BLaER1 (cell line): ENCODE results near the gene PTPN4.

Experiments used
- H3K27ac ChIP-seq: shearing (Covaris generic); formaldehyde crosslinking; 2 replicates; pipeline ENCODE4 v1.8.1; 2022
- H3K27me3 ChIP-seq: shearing (Covaris generic); formaldehyde crosslinking; 2 replicates; pipeline ENCODE4 v1.8.1; 2022
- H3K36me3 ChIP-seq: shearing (Covaris generic); formaldehyde crosslinking; 2 replicates; pipeline ENCODE4 v1.8.1; 2022
- H3K4me1 ChIP-seq: shearing (Covaris generic); formaldehyde crosslinking; 2 replicates; pipeline ENCODE4 v1.8.1; 2022
- H3K4me2 ChIP-seq: shearing (Covaris generic); formaldehyde crosslinking; 2 replicates; pipeline ENCODE4 v1.8.1; 2022
- H3K4me3 ChIP-seq: shearing (Covaris generic); formaldehyde crosslinking; 2 replicates; pipeline ENCODE4 v1.8.1; 2022
- H3K9ac ChIP-seq: shearing (Covaris generic); formaldehyde crosslinking; 2 replicates; pipeline ENCODE4 v1.8.1; 2022
- H3K9me3 ChIP-seq: shearing (Covaris generic); formaldehyde crosslinking; 2 replicates; pipeline ENCODE4 v1.8.1; 2022
- H4K20me1 ChIP-seq: shearing (Covaris generic); formaldehyde crosslinking; 2 replicates; pipeline ENCODE4 v1.8.1; 2022
- Cebpa-rat ChIP-seq: shearing (Covaris generic); IDR thresholded peaks from 2 replicates; pipeline ENCODE4 v1.8.1; 2022

PTPN4 gene, protein sequence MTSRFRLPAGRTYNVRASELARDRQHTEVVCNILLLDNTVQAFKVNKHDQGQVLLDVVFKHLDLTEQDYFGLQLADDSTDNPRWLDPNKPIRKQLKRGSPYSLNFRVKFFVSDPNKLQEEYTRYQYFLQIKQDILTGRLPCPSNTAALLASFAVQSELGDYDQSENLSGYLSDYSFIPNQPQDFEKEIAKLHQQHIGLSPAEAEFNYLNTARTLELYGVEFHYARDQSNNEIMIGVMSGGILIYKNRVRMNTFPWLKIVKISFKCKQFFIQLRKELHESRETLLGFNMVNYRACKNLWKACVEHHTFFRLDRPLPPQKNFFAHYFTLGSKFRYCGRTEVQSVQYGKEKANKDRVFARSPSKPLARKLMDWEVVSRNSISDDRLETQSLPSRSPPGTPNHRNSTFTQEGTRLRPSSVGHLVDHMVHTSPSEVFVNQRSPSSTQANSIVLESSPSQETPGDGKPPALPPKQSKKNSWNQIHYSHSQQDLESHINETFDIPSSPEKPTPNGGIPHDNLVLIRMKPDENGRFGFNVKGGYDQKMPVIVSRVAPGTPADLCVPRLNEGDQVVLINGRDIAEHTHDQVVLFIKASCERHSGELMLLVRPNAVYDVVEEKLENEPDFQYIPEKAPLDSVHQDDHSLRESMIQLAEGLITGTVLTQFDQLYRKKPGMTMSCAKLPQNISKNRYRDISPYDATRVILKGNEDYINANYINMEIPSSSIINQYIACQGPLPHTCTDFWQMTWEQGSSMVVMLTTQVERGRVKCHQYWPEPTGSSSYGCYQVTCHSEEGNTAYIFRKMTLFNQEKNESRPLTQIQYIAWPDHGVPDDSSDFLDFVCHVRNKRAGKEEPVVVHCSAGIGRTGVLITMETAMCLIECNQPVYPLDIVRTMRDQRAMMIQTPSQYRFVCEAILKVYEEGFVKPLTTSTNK

DNA sequence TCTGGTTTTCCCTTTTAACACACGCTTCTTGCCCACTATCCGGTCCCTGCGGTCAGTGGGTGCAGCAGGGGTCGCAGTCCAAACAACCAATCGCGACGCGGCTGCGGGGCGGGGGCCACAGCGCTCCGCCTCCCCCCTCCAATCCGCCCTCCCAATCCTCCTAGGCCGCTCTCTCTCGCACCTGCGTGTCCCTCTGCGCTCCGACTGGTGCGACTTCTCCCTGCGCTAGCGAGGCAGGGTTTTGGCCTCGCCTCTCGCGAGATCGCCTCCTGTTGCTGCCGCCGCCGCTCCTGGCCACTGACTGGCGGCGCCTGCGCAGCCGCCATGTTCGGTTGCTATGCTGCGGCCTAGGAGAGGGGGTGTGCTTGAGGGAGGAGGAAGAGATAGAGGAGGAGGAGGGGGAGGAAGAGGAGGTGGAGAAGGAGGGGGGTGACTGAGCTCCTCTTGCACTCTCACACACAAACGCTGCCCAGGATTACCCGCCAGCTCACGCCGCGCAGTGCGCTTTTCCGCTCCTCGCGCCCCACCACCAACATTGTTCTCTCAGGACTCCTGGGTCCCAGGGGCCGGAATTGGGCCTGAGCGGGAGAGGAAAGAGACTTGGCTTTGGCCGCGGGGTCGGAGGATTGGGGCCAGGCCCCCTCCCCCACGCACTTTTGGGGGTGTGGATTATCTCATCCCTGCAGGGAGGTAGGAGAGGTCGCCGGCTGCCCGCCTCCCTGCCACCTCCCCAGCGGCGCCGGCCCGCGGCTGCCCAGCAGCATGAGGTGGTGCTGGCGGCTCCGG lies at the start of gene PTPN4:
Gene PTPN4 (plus strand): TSS at position 472 of the 786 bp plus-strand sequence. CDS start 49,932 bp downstream, outside the sequence.
- H3K4me3 ChIP-seq = peak within 1 kb of the TSS; percentile 93
- no peaks in the 10 kb centered on the region for H3K9me3 ChIP-seq
- H3K4me2 ChIP-seq = peak within 1 kb of the TSS; percentile 90
- H4K20me1 ChIP-seq = peaks cover 17% of the 10 kb centered on the region; the same call in 1 of the 2 replicates
- no peak for TF ChIP-seq Cebpa-rat
- no peaks in the 10 kb centered on the region for H3K36me3 ChIP-seq
- H3K9ac ChIP-seq = peak within 1 kb of the TSS; percentile 89
- peaks cover 39% of the 10 kb centered on the region for H3K4me1 ChIP-seq
- no peaks in the 10 kb centered on the region for H3K27me3 ChIP-seq
- H3K27ac ChIP-seq = peak within 1 kb of the TSS; percentile 91

DNA sequence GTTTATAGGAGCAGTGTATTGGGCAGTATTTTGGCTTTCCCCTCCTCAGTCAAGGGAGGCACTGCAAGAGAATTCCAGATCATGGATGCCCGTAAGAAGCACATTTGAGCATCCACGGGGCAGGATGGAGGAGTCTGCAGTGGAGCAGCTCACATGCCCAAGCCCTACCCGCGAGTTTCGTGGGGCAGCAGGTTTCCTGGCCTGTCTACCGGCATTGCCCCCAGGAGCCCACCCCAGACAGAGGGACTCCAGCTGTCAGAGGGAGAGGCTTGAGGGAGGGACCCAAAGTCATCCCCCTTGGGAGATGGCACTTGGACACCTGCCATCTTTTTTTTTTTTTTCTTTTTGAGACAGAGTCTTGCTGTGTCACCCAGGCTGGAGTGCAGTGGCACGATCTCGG lies 49.4 kb upstream of the PTPN4 start:
- Histone ChIP-seq H3K36me3 (no peaks in the 10 kb centered on the region), H3K4me1 (peaks cover 62% of the 10 kb centered on the region), H3K27me3 (no peaks in the 10 kb centered on the region), H3K27ac (no peak overlapping the region), H3K4me3 (no peak overlapping the region), H3K9me3 (peaks cover 4% of the 10 kb centered on the region), H3K4me2 (peak overlapping the region; percentile 57), H3K9ac (no peak overlapping the region), H4K20me1 (no peaks in the 10 kb centered on the region)
- TF ChIP-seq Cebpa-rat = no peak

DNA sequence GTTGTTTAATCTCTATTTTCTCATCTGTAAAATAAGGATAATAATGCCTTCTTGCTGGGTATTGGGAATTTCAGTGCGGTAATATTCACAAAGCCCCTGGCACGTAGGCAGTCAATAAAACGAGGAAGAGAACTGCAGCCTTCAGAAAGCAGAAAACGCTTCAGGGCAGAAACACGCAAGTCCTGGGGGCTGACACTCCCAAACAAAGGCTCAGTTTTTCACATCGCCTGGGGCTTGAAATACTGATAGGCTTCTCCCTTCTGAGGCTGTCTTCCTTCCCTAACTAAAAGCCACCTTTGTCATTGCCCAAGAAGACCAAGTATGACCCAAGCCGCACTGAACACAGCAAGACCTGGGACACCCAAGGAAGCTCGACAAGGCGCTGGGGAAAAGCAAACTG lies 48.4 kb upstream of the PTPN4 start:
- Histone ChIP-seq H3K36me3 (no peaks in the 10 kb centered on the region), H3K4me1 (peaks cover 52% of the 10 kb centered on the region), H3K9me3 (no peaks in the 10 kb centered on the region), H3K9ac (no peak overlapping the region), H4K20me1 (no peaks in the 10 kb centered on the region), H3K27me3 (no peaks in the 10 kb centered on the region), H3K27ac (no peak overlapping the region), H3K4me2 (no peak overlapping the region), H3K4me3 (no peak overlapping the region)
- TF ChIP-seq Cebpa-rat = no peak

DNA sequence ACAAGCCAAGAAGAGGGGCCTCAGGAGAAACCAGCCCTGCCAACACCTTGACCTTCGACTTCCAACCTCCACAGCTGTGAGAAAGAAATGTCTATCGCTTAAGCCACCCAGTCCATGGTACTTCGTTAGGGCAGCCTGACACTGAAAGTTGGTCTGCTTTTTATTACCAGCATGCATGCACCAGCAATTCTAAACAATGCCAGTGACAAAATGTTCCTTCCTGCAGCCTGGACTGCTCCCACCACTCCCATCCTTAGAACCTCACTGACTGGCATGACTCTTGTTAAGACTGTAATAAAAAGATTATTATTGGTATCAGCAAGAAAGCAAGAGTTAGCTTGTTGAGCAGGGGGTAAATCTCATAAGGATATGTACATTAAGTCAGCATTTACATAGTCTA lies 47.2 kb upstream of the PTPN4 start:
- Histone ChIP-seq H3K4me1 (peaks cover 40% of the 10 kb centered on the region), H3K4me3 (no peak overlapping the region), H3K4me2 (no peak overlapping the region), H3K36me3 (no peaks in the 10 kb centered on the region), H3K27me3 (no peaks in the 10 kb centered on the region), H4K20me1 (no peaks in the 10 kb centered on the region), H3K27ac (no peak overlapping the region), H3K9ac (no peak overlapping the region), H3K9me3 (no peaks in the 10 kb centered on the region)
- TF ChIP-seq Cebpa-rat = no peak

DNA sequence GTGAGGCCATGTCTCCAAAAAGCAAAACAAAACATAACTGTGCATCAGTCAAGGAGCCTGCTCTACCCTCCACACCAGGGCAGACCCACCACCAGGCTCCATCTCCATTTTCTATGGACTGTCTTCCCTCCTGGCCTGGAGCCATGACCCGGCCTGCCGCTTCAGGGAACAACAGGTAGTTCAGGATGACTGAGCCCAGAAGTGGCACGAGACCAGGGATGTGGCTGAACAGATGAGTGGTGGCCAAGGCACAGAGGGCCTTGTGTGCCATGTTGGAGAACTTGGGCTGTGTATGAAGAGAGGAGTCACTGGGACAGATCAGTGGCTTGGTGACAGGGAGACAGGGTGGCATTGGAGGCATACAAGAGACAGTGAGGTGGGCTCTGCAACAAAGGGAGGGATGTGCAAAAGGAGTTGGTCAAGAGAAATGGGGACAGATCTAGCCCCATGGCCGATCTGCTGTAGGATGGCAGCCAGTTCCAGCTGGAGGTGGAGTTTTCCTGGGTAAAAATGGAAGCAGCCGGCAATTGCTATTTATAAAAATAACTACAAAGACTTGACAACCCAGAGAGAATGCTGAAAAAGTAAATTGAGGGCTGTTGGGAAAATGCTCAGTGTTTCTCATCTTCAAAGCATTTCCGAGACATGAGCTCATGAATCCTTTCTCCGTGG lies 45.8 kb upstream of the PTPN4 start:
- no peaks in the 10 kb centered on the region for H3K36me3 ChIP-seq
- no peaks in the 10 kb centered on the region for H4K20me1 ChIP-seq
- peaks cover 27% of the 10 kb centered on the region for H3K4me1 ChIP-seq
- no peak overlapping the region for H3K27ac ChIP-seq
- H3K9ac ChIP-seq = no peak overlapping the region
- H3K27me3 ChIP-seq = no peaks in the 10 kb centered on the region
- no peak overlapping the region for H3K4me2 ChIP-seq
- H3K9me3 ChIP-seq = no peaks in the 10 kb centered on the region
- TF ChIP-seq Cebpa-rat = no peak
- H3K4me3 ChIP-seq = no peak overlapping the region

DNA sequence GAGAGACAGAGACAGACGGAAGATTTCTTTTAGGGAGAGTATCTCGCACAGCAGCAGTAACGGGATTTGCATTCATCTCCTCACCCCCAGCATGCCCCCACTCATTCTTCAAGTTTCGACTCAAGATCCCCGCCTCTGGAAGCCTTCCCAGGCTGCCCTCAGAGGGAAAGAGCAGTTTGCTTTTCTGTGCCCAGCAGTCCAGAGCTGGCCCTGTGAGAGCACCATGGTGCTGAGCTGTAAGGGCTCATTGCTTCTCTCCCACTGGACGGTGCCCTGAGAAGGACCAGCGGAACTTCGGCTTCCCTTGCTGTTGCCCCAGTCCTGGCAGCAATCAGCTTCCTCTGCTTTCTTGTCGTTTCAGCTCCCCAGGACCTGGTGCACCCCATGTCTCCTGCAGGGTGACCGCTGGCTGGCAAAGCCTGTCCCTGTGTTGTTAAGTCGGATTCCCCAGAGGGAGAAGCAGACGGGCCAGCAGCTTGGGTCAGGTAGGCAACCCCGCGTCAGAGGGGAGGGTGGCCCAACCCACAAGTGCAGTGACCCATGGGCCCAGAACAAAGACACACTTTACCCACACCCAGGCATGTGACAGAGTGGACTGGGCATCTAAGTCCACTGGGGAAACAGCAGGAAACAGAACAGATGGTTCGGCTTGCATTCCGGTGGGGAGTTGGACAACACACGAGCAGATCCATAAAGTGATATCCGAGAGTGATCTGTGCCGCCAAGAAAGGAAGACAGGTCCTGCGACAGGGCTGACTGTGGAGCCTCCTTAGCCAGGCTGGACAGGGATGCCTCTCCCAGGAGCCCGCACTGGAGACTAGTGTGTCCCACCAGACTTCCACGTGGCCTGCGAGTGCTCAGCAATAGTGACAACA lies 44.1 kb upstream of the PTPN4 start:
- Histone ChIP-seq H3K36me3 (no peaks in the 10 kb centered on the region), H3K9ac (no peak overlapping the region), H4K20me1 (no peaks in the 10 kb centered on the region), H3K27me3 (no peaks in the 10 kb centered on the region), H3K27ac (no peak overlapping the region), H3K4me2 (no peak overlapping the region), H3K9me3 (no peaks in the 10 kb centered on the region), H3K4me3 (no peak overlapping the region), H3K4me1 (peaks cover 16% of the 10 kb centered on the region)
- TF ChIP-seq Cebpa-rat = no peak

DNA sequence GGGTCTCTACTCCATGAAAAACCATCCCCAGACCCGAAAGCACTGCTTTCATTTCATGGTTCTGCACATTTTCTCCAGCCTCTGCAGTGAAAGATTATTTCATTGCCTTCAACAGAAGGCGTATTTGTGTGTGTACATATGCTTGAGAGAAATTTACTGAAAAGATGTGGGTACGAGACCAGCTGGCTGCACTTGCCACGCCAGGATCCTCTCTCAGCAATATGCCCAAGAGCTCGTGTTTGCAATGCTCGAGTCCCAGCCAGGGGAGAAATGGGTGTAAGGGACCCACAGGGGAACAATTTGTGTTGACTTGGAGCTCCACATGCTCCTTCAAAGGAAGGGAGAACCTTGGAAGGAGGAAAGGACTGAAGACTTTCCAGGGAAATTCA lies 43.4 kb upstream of the PTPN4 start:
- no peaks in the 10 kb centered on the region for H4K20me1 ChIP-seq
- H3K27me3 ChIP-seq = no peaks in the 10 kb centered on the region
- H3K9me3 ChIP-seq = no peaks in the 10 kb centered on the region
- H3K4me3 ChIP-seq = no peak overlapping the region
- no peak overlapping the region for H3K9ac ChIP-seq
- H3K4me1 ChIP-seq = peaks cover 9% of the 10 kb centered on the region
- H3K27ac ChIP-seq = no peak overlapping the region
- no peak overlapping the region for H3K4me2 ChIP-seq
- TF ChIP-seq Cebpa-rat = no peak
- no peaks in the 10 kb centered on the region for H3K36me3 ChIP-seq

DNA sequence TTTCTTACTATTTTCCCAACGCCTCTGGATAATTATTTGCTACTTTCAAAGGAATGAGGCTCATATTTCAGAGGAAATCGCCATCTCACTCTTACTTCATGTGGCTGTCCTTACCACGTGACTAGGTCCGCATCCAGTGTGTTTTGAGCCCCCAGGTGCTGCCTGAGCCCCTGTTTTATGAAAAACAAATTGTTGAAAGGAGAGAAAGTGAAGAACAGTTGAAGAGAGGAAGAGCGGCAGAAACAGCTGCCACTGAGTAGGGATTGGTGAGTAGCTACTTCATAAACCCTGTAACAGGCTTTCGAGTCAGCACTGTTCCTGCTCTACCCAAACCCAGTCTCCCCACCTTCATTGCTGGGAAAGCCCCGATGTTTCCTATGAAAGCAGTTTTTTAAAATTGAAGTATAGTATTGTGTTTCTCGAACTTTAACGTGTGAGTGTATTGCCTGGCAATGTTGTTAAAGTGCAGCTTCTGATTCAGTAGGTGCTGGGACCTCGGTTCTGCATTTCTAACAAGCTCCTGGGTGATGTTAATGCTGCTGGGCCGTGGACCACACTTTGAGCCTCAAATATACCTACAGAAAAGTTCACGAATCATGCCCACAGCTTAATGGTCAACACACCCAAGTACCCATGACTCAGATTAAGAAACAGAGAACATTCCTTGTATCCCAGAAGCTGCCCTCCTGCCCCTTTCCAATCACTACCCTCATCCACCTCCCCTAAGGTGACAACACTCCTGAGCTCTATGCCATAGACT lies 41.0 kb upstream of the PTPN4 start:
- H3K4me1 ChIP-seq = peaks cover 6% of the 10 kb centered on the region
- no peak overlapping the region for H3K27ac ChIP-seq
- no peak overlapping the region for H3K4me3 ChIP-seq
- H3K4me2 ChIP-seq = no peak overlapping the region; the same call in 1 of the 2 replicates
- H3K27me3 ChIP-seq = no peaks in the 10 kb centered on the region
- H3K36me3 ChIP-seq = no peaks in the 10 kb centered on the region
- H4K20me1 ChIP-seq = no peaks in the 10 kb centered on the region
- no peaks in the 10 kb centered on the region for H3K9me3 ChIP-seq
- no peak overlapping the region for H3K9ac ChIP-seq
- TF ChIP-seq Cebpa-rat = no peak
